HG03025 (cell line): ENCODE results near the gene CGB2.
"Not testable (repeated sequence)": the region's sequence is repeated elsewhere in the genome, so short reads cannot be mapped to it uniquely, and the experiment has no call there.

ENCODE experiments used
- ATAC-seq: cut with Tn5 transposase; IDR thresholded peaks from one replicate; pipeline ENCODE4 v1.9.1; 2021; ENCODE audit warnings: mild to moderate bottlenecking, moderate library complexity; ENCODE audit not compliant: unreplicated experiment, low FRiP score

The CGB2 gene

GRCh38 chr19:49031642-49032301, at the start of gene CGB2:
TSS of gene CGB2 (plus strand) at chr19:49031890. CDS start at chr19:49032096, 206 bp downstream.
- ATAC-seq, result not testable (repeated sequence)

- no peak for ATAC-seq
Observed at GRCh38 chr19:48982280-48982679, 49.4 kb upstream of the CGB2 start.

- ATAC-seq, result no peak
Observed at GRCh38 chr19:48985711-48986110, 46.0 kb upstream of the CGB2 start.

GRCh38 chr19:48986211-48986610, 45.5 kb upstream of the CGB2 start:
- ATAC-seq, result no peak

GRCh38 chr19:48987323-48987722, 44.4 kb upstream of the CGB2 start:
- ATAC-seq, result no peak

- no peak for ATAC-seq
Observed at GRCh38 chr19:48988286-48988685, 43.4 kb upstream of the CGB2 start.

GRCh38 chr19:48988860-48989259, 42.8 kb upstream of the CGB2 start:
- ATAC-seq, result no peak

- no peak for ATAC-seq
Observed at GRCh38 chr19:48989701-48990291, 41.9 kb upstream of the CGB2 start.

- ATAC-seq, result no peak
Observed at GRCh38 chr19:48990400-48990799, 41.3 kb upstream of the CGB2 start.

- ATAC-seq, result no peak
Observed at GRCh38 chr19:48991011-48991609, 40.6 kb upstream of the CGB2 start.

- no peak for ATAC-seq
Observed at GRCh38 chr19:48991873-48992580, 39.7 kb upstream of the CGB2 start.

- peak; percentile 1 for ATAC-seq
Observed at GRCh38 chr19:48992581-48993174, 39.0 kb upstream of the CGB2 start.

- ATAC-seq, result peak; percentile 77
Observed at GRCh38 chr19:48993175-48994034, 38.3 kb upstream of the CGB2 start, which contains the start of the genes GYS1 and RUVBL2. TSS of gene GYS1 (minus strand) at chr19:48993309. CDS start at chr19:48993112, 197 bp downstream. TSS of gene RUVBL2 (plus strand) at chr19:48993887. CDS start at chr19:48993912, 25 bp downstream.

- ATAC-seq, result no peak
Observed at GRCh38 chr19:48994035-48994386, 37.7 kb upstream of the CGB2 start.

- ATAC-seq, result no peak
Observed at GRCh38 chr19:48997972-48998371, 33.7 kb upstream of the CGB2 start.

GRCh38 chr19:48999481-49000325, 32.0 kb upstream of the CGB2 start:
- no peak for ATAC-seq

- no peak for ATAC-seq
Observed at GRCh38 chr19:49004133-49004532, 27.6 kb upstream of the CGB2 start.

GRCh38 chr19:49004964-49005614, 26.6 kb upstream of the CGB2 start:
- ATAC-seq, result no peak

GRCh38 chr19:49006905-49007304, 24.8 kb upstream of the CGB2 start:
- no peak for ATAC-seq
